ENCODE data around the gene OSTF1.

Gene OSTF1

GRCh38 chr9:75087289-75087823 lies 958 bp upstream of the OSTF1 start:
- POLR2A ChIA-PET: interaction anchor here (0.6 to 1.0 kb wide), 2 partner anchors 16 to 59 kb away, joined by 3 read pairs; no protein-coding TSS in a partner anchor
- TF ChIP-seq CTCF (IDR thresholded peaks at IDR 0.05; ENCODE audit: insufficient read depth, low read length, missing control alignments): no peak
- H3K4me3 ChIP-seq (ENCODE audit: low read depth, low read length): peak overlapping the region; percentile 94
- CTCF ChIA-PET: interaction anchor here (0.7 to 4.8 kb wide), 12 partner anchors 9 to 317 kb away, joined by 3 to 49 read pairs (median 3); partner anchors contain the start of gene C9orf40
- no peak for DNase-seq (ENCODE audit: low read depth, low spot score)

- peak; percentile 50 for TF ChIP-seq CTCF (IDR thresholded peaks at IDR 0.05; ENCODE audit: insufficient read depth, low read length, missing control alignments)
- no peak for DNase-seq (ENCODE audit: low read depth, low spot score)
Observed at GRCh38 chr9:75088646-75089372, 495 bp downstream of the OSTF1 start.

GRCh38 chr9:75089373-75089766 lies 1.1 kb downstream of the OSTF1 start:
- ChIA-PET POLR2A (no interaction called here), CTCF (interaction anchor here (1.2 to 1.5 kb wide), 5 partner anchors 13 to 316 kb away, joined by 3 to 7 read pairs (median 4); partner anchors contain the start of gene C9orf40)
- H3K4me3 ChIP-seq (ENCODE audit: low read depth, low read length): peak overlapping the region; percentile 87
- TF ChIP-seq CTCF (IDR thresholded peaks at IDR 0.05; ENCODE audit: insufficient read depth, low read length, missing control alignments): no peak
- DNase-seq (ENCODE audit: low read depth, low spot score): no peak

More at GRCh38 chr9:75088646-75089372, 495 bp downstream of the OSTF1 start:
- H3K4me3 ChIP-seq (ENCODE audit: low read depth, low read length): peak overlapping the region; percentile 87
- POLR2A ChIA-PET: interaction anchor here (0.7 to 1.1 kb wide), 3 partner anchors 58 to 136 kb away, joined by 3 to 5 read pairs (median 4); partner anchors contain the start of gene C9orf40
- CTCF ChIA-PET: interaction anchor here (1.0 to 4.8 kb wide), 11 partner anchors 11 to 314 kb away, joined by 3 to 49 read pairs (median 4); partner anchors contain the start of gene C9orf40

- no peak for DNase-seq (ENCODE audit: low read depth, low spot score)
- no peak for TF ChIP-seq CTCF (IDR thresholded peaks at IDR 0.05; ENCODE audit: insufficient read depth, low read length, missing control alignments)
- ChIA-PET POLR2A (interaction anchor here (0.7 kb wide), 1 partner anchor 701 kb away, joined by 3 read pairs; no protein-coding TSS in a partner anchor), CTCF (interaction anchor here (1.2 to 2.2 kb wide), 5 partner anchors 12 to 318 kb away, joined by 4 to 7 read pairs (median 5); partner anchors contain the start of gene C9orf40)
- no peak overlapping the region for H3K4me3 ChIP-seq (ENCODE audit: low read depth, low read length)
Observed at GRCh38 chr9:75090579-75090978, 2.3 kb downstream of the OSTF1 start.

- no peak for DNase-seq (ENCODE audit: low read depth, low spot score)
- ChIA-PET POLR2A (no interaction called here), CTCF (interaction anchor here (1.2 to 2.2 kb wide), 4 partner anchors 8 to 319 kb away, joined by 3 to 8 read pairs (median 6); partner anchors contain the start of gene C9orf40)
- no peak for TF ChIP-seq CTCF (IDR thresholded peaks at IDR 0.05; ENCODE audit: insufficient read depth, low read length, missing control alignments)
- H3K4me3 ChIP-seq (ENCODE audit: low read depth, low read length): no peak overlapping the region
Observed at GRCh38 chr9:75092766-75093165, 4.5 kb downstream of the OSTF1 start.

GRCh38 chr9:75096796-75097195 lies 8.5 kb downstream of the OSTF1 start:
- no peak for TF ChIP-seq CTCF (IDR thresholded peaks at IDR 0.05; ENCODE audit: insufficient read depth, low read length, missing control alignments)
- H3K4me3 ChIP-seq (ENCODE audit: low read depth, low read length): no peak overlapping the region
- DNase-seq (ENCODE audit: low read depth, low spot score): no peak
- ChIA-PET POLR2A (no interaction called here), CTCF (no interaction called here)
